GM18498 (cell line): ENCODE results near the gene TRABD.

Experiments
- ATAC-seq: cut with Tn5 transposase; IDR thresholded peaks from one replicate; pipeline ENCODE4 v1.9.1; 2021; ENCODE audit warnings: mild to moderate bottlenecking, moderate library complexity; ENCODE audit not compliant: unreplicated experiment

Gene TRABD

DNA sequence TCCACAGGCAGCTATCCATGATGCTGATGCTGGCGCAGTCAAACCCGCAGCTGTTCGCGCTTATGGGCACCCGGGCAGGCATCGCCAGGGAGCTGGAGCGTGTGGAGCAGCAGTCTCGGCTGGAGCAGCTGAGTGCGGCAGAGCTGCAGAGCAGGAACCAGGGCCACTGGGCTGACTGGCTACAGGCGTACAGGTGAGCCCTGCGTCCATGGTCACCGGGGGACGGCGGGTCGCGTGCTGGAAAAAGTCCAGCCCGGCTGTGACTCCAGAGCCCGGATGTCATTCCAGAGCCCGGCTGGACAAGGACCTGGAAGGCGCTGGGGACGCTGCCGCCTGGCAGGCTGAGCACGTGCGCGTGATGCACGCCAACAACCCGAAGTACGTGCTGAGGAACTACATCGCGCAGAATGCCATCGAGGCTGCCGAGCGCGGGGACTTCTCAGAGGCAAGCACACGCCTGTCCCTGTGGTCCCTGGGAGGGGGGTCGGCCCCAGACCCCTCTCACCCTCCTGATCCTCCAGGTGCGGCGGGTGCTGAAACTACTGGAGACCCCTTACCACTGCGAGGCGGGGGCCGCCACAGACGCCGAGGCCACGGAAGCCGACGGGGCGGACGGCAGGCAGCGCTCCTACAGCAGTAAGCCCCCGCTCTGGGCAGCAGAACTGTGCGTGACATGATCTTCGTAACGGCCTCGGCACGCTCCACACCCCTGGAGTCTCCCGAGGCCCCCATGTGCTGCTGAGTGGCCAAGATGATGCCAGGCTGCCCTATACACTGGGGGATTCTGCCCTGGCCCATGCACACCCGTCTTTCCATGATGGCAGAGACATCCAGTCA, 31.2 kb downstream of the TRABD start:
- ATAC-seq: no peak

DNA sequence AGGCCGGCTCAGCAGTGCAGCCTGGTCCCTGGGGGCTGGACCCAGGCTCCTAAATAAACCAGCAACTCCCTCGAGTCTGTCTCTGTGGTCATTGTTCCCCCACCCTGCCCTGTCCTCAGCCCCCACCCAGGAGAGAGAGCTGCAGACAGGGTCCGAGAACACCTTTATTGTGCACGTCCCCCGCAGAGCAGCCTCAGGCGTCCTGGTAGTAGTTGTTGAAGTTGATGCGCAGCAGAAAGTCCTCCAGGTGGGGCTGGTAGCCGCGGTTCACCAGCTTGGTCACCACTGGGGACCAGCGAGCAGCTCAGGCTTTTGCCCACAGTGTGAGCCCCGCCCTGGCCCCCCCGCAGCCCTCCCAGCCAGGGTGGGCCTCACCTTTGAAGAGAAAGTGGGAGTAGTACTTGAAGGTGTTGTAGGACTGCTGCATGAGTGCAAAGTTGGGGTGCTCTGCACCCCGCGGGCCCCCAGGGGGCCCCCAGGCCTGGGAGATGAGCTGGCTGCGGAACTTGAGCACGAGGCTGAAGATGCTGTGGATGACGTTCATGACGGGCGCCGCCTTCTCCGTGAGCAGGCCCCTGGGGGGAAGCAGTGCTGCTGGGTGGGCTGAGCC, 31.9 kb downstream of the TRABD start:
- ATAC-seq: no peak

DNA sequence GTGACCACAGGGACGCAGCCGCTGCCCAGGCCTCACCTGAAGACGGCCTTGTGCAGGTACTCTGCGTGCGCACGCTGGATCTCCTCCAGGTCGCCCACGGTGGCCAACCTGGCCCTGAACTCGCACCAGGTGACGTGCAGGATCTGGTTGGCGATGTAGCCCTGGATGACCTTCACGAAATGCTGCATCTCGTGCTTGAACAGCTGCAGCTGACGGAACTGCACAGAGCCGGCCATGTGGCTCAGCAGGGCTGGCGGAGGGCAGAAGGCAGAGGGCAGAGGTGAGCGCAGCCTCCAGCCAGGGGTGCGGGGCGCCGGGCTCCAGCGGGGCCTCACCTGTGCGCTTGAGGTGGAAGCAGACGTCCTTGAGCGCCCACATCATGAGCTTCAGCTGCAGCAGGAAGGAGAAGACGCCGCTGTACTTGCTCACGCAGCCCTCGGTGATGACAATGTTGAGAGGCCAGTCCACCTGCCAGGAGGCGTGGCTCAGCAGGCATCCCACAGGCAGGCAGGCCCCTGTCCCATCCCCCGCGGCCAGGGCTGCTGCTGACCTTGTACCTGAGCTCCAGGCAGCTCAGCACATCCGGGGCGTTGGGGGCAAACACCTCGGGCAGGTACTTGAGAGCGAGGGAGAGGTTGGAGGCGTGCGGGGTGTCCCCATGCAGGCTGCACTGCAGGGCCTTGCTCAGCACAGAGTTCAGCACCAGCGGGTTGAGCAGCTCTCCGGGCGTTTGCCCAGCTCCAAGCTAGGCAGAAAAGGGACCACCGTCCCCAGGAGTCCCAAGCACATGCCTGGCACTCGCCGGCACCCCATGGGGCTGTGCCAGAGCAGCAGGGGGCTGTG, 32.7 kb downstream of the TRABD start:
- no peak for ATAC-seq

DNA sequence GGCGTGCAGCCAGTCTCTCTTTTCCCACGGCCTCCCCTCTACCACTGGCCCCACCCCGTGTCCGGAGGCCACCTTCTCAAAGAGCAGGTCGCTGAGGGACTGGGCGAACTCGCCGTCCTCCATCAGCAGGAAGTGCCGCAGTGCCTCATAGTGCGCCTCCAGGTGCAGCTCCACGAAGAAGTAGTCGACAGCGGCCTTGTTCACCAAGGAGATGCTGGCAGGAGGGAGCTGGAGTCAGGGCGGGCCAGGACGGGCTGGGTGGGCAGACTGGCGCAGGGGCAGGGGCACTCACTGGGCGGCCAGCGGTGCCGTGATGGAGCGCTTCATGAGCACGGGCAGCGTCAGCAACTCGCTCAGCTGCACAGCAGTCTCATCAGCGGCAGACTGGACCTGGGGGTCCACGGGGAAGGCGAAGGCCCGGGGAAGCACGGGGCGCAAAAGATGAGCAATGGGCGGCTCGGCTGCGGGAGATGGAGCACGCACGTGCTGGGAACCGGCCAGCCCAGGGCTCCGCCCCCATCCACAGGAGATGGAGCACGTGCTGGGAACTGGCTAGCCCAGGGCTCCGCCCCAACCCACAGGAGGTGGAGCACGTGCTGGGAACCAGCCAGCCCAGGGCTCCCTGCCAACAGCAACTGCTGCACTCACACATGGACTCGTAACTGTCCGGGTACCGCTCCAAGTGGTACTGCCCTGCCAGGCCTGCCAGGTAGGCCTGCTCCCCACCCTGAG, 33.4 kb downstream of the TRABD start:
- ATAC-seq: no peak

DNA sequence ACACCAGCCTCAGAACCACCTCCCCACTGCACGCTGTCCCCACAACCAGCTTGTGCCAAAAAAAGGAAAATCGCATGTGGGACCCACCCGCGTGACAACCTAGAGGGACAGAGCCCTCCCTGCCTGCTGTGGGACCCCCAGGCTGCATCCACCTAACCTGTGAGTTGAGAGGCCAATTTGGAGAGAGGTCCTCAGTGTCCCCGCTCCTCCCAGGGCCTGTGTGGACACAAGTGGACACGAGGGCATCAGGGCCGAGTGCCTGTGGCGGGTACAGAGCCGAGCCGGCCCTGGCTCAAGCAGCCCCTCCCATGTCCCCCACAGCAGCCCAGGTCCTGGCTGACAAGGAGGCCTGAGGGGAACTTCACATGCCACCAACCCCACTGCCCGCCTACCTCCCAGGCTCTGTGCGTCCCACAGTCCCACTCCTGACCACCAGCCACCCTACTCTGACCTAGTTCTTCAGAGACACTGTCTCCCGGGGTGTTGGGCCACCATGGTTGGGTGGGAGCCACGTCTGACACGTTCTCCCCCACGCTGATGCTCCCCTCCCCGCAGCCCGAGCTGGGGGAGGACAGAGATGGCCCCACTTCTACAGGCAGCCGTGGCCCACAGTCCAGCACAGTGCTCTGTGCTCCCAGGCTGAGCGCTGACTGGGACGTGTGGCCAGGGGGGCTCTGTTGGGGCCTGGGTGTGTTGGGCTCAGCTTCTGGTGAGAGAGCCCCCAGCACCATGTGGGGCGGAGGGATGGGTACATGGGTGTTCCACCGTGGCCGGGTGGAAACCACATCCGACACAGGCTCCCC, 34.3 kb downstream of the TRABD start:
- ATAC-seq: no peak

DNA sequence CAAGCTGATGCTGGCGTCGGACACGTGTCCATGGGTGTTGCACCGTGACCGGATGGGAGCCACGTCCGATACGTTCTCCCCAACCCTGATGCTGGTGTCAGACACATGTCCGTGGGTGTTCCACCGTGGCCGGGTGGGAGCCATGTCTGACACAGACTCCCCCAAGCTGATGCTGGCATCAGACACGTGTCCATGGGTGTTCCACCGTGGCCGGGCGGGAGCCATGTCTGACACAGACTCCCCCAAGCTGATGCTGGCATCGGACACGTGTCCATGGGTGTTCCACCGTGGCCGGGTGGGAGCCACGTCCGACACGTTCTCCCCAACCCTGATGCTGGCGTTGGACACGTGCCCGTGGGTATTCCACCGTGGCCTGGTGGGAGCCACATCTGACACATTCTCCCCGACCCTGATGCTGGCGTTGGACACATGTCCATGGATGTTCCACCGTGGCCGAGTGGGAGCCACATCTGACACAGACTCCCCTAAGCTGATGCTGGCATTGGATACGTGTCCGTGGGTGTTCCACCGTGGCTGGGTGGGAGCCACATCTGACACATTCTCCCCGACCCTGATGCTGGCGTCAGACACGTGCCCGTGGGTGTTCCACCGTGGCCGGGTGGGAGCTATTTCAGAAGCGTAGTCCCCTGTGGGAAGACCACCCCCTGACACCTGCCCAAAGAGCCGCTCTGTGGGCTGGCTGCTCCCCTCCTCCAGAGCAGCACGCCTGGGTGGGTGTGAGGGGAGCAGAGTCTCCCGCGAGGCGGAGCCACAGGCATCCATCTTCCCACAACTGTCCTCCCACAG, 35.1 kb downstream of the TRABD start:
- ATAC-seq: no peak

DNA sequence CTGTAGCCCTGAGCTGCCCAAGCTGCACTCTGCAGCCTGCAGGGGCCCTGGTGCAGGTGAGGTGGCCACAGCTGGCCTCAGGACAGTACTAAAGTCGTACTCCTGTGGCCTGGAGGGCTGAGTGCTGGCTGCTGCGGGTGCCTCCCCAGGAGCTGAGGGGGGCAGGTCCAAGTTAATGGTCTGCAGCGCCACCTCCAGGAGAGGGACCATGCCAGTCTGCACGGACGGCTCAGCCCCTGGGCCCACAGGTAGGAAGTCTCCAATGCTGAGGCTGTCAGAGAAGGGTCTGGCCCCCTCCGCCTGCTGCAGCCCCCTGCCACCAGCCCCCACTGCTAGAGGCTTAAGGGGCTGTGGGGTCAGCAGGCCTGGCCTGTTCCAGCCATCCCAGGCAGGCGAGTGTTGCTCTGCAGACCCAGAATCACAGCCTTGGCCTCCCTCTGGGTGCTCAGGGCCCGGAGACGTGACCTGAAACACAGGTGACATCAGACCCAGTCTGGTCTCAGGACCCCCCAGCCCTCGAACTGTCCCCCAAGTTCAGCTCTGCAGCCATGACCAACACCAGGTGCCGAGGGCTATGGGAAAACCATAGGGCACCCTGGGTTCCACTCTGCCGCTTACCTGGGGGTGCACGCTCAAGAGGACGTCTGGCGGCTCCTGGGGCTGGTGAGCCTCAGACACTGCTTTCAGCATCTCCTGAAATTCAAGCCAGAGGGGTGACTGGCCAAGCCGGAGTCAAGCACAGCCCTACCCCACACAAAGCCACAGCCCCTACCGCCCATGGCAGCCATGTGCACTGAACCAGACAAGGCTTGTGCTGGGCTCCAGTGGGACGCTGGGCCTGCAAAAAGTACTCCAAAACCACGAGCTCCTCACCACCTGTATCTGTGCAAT, 35.9 kb downstream of the TRABD start:
- ATAC-seq: no peak

DNA sequence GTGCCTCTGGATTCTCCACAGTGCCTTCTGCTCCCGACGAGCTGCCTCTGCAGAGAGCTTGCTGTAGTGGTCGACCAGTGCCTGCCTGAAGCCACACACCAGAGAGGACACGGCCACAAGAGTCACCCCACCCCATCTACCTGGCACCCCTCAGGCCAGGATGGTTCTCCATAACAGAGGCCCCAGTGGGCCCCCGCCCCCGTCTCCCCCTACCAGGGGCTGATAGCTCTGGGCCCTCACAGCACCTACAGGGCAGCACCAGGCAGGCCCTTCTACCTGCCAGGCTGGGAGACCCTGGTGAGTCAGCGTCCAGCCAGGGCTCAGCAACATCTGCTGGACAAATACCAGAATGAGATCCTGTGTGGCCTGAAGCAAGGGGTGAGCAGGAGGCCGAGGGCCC, 36.8 kb downstream of the TRABD start:
- no peak for ATAC-seq

DNA sequence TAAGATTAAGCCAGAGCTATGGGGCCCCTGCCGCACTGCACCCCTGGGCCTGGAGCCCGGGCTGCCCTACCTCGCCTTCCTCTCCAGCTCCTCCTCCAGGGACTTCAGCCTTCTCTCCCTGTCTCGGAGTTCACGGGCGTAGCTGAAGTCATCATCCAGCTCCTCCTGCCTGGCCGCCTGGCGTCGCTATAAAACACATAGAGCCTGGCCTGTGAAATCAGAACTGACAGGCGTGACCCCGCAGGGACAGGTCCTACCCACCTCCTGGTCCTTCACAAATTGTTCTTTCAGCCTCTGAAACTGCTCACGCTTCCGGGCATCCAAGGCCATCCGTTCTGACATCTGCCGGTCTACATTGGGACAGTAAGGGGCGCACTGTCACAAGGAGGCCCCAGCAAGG, 38.4 kb downstream of the TRABD start:
- ATAC-seq: no peak

DNA sequence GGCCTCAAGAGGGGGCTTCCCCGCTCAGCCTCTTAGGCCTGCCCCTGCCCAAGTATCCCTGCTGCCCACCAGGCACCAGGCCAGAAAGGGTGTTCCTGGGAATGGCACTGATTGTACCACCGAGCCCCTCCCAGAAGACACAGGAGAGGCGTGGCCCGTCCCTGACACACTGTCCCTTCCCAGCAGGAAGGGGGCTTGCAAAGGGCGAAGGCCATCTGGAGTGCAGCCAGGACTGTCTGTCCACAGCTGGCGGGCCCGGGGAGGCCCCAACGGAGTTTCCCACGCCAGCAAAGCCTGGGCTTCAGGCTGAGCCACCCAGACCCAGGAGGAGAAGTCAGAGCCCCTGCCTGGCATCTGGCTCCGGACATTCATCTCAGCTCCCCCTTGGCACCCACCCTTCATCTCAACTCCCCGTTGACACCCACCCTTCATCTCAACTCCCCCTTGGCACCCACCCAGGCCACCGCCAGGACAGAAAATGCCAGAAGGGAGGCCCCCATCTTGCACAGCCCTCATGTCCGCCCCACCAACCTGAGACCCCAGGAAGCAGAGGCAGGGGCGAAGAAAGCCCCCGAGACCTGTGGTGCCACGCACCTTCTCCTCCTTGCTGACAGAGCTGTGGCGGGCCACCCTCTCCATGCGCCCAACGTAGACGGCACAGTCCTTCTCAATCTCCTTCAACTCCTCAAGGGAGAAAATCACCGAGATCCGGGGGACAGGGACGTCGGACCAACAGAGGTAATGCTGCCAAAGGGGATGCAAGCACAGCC, 39.7 kb downstream of the TRABD start:
- no peak for ATAC-seq

DNA sequence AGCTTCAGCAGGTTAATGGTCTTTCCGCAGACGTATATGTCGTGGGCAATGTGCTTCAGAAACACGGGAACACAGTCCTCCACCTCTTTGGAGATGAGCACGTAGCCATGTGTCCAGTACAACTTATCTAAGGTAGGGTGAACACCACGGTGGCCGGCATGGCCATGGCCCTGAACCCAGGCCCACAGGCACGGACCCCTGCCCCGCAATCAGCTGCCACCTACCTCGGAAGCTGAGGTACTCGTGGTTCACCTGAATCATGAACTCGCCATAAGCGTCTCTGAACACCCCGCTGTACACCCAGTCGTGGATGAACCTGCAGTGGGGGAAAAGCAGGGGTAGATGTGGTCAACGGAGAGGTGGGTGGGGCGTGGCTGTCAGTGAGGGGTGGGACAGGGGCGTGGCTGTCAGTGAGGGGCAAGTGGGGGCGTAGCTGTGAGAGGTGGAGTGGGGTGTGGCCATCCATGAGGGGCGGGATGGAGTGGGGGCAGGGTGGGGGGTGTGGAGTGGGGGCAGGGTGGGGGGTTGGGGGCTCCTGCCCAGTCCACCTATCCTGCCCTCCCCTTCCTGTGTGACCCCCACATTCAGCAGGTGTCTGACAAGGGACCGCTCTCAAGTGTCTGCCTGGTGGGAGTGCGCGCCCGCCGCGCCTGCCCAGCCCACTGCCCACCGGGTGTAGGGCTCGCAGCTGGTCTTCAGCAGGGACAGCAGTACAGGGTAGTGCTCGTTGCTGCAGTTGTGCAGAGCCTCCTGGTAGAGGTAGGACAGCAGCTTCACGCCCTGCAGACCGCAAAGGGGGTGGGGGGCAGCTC, 40.6 kb downstream of the TRABD start:
- no peak for ATAC-seq

DNA sequence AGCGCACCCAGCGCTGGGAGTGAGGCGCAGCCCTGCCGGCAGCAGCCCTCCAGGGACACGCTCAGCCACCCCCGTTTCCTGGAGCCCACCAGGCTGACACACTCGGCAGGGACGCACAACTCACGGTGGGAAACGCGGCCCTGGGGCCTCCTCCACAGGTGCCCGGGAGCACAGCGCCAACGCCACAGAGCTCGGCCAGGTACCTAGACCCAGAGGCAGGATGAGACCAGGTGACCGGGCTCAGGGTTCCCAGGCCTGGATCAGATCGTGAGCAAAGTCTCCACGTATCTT, 41.1 kb downstream of the TRABD start:
- no peak for ATAC-seq

DNA sequence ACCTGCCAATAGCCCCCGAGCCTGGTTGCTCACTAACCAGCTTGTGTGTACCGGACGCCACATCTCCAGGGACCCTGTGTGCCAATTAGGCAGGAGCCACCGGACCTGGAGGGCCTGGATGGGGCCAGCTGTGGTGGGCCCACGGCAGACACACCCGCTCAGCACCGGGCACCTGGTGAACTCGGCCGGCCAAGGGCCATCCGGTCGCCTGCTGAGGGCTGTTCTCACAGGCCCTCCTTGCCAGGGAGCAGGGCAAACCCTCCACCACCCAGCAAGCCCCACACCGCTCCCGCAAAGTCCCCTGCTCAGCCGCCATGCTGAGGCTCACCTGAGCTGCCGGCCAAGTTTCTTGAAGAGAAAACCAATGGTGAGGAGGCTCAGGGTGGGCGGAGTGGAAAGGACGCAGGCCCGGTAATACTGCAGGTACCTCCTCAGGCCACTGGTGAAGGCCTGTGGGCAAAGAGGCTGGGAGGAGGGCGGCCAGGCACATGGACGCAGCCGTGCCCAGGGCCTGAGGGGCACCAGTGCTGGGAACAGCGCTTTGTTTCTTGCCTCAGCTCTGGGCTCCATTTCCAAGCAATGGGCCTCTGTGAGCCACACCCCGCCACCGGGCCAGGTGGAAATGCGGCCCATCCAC, 42.0 kb downstream of the TRABD start:
- ATAC-seq: no peak

DNA sequence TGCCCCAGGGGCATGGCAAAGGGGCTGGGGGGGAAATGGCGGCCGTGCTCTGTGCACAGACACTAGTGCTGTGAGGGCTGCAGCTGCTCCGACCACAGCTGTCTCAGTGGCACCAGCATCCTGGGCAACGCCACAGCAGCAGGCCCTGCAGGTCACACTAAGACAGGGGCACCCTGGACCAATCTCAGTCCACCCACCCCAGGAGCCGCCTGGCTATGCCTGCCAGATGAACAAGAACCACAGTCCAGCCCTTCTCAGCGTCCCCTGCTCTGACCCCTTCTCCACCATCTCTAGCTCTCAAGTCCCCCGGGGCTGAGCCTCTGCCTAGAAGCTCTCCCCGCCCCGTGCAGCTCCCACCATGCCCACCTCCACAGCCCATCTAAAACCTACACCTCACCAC, 42.7 kb downstream of the TRABD start:
- ATAC-seq: no peak

DNA sequence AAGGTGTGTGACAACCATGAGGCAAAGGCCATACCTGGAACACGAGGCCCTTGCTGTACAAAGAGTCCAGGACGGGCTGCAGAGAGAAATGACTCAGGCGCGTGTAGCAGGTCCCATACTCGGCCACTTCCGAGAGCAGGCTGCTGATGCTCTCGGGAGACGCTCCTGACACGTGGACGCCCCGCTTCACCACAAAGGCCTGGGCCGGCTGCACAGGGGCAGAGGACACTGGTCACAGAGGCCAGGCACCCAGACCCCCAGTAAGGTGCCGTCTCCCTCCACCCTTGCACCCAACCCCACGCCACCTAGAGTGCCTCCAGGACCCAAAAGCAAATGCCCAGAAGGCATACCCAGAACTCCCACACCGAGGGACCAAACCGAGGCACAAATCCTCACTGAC, 43.7 kb downstream of the TRABD start:
- ATAC-seq: no peak

DNA sequence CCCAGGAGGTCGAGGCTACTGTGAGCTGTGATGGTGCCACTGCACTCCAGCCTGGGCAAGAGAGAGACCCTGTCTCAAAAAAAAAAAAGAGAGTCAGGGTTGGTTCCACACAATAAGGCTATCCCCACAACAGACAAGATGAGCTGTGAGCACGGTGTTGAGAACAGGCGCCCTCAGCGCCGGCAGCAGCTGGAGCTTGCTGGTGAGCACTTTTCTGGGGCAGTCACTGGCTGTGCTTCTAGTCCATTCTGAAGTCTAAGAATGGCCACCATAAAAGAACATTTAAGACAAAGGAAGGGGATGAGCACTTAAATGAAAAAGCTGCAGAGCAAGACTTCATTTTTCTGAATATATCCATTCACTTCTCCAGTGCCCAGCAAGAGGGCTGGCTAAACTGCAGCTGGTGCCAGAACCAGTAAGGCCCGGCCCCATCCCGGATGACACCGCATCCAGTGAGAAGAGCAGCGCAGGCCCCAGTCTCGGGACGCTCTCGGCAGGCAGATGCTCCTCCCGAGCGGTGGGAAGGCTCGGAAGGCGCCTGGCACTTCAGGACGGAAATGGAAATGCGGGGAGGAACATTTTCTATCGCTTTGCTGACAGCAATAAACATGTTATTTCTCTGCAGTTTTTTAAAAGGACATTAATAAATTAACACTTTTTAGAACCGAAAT, 46.9 kb downstream of the TRABD start:
- no peak for ATAC-seq
